ENCODE measurements around the gene CCBE1.
"Not testable (repeated sequence)": the region's sequence is repeated elsewhere in the genome, so short reads cannot be mapped to it uniquely, and the experiment has no call there.

CCBE1 gene

DNA sequence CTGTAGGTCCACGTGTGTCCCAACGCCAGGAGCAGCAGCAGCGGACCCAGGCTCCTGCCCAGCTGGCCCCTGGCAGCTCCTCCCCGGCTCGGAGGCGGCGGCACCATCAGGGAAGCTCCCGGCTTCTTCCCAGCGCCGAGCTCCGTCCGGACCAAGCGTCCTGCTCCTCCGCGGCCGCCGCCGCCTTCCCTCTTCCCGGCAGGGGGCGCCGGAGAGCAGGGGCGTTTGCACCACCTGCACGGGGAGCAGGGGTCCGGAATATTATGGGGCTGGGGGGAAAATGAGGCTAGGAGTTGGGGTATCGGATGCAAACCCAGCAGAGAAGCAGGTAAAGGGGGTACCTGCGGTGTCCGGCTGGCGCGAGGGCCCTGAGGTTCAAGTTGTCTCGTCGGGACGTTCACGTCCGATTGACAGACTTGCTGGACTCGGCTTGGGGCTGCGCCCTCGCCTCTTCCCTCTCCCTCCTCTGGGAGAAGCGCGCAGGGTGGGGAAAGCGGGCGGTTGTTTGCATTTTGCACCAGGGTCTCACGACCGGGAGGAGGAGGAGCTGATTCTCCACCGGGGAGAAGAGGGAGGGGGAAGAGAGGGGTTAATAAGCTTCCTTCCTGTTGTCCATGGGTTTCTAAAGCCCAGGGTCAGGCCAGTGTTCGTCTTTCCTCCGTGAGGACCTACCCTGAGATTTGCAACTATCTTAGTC, at the start of gene CCBE1:
CCBE1 (minus strand) TSS at position 188 of the 697 bp plus-strand sequence.
- no peak for DNase-seq

DNA sequence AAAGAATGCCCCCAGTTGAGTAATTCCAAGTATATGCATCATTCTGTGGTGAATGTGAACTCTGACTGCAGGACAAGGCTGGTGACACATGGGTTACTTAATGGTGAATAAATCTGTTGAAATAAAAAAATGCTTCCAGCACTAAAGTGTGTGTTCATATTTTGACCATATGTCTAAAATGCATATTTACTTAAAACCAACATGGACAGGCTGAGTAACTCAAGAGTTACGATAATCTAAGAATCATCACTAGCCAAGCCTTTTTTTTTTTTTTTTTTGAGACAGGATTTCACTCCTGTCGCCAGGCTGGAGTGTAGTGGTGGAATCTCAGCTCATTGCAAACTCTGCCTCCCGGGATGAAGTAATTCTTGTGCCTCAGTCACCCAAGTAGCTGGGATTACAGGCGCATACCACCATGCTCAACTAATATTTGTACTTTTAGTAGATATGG, 47.1 kb upstream of the CCBE1 start:
- DNase-seq = no peak

DNA sequence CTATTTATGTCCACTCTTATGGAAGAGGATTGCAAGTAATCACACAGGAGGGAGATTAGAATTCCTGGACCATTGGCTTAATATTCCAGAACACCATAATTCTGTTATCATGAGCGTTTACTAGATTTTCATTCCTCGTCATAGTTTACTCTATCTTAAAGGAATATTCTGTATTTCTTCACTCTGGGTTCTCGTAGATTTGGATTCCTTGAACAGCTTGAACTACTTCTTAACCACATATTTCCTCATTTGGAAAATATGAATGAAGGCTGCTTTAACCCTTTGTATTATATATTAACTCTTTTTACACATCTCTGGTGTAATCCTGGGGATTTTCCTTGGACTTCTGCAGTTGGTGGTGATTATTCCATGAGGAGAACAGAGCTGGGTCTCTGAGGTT, 46.3 kb upstream of the CCBE1 start:
- no peak for DNase-seq

DNA sequence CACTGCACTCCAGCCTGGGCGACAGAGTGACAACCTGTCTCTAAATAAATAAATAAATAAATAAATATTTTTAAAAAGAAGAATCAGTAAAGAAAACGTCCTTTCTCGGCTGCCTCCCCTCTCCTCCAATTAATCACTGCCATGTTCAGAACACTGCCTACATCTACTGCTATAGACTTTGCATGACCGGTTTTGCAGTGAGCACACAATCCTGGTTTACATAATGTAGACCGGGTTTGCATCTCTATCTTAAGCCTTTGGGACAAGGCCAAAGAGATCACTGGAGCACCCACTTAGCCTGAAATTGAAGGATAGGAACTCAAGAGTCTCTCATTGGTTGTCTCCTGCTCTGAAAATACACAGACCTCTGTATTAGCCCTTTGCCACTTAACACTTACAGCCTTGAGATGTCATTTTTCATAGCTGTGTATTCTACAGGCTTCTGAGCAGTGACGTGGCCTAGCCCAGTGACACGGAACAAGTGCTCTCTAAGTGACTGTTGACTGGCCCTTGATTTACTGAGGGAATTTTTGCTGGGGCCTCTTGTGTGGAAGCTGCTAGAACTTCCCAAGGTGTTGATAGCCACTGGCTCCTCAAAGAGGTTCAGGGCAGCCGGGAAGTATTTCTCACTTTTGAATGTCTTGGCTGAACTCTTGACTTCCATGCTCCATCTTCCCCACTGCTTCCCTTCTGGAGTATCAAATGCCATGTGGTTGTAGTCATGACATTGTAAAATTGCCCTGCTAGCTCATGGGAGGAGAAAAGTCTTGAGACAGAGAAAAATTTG, 45.3 kb upstream of the CCBE1 start:
- no peak for DNase-seq

DNA sequence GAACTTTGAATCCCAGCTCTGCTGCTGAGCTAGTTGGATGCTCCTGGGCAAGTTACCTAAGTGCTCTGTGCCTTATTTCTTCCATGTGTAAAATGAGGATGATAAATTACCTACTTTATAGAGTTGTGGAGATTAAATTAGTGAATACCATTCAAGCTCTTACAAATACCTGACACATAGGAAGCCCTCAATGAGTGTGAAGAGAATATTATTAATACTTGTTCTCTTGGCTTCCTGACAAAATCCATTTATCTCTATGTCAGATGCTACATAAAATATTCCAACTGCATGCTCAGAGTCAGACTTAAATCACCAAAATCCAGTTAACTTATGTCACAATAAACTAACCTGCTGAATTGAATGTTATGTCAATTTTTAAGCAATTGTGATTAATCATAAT, 42.9 kb upstream of the CCBE1 start:
- DNase-seq = no peak

DNA sequence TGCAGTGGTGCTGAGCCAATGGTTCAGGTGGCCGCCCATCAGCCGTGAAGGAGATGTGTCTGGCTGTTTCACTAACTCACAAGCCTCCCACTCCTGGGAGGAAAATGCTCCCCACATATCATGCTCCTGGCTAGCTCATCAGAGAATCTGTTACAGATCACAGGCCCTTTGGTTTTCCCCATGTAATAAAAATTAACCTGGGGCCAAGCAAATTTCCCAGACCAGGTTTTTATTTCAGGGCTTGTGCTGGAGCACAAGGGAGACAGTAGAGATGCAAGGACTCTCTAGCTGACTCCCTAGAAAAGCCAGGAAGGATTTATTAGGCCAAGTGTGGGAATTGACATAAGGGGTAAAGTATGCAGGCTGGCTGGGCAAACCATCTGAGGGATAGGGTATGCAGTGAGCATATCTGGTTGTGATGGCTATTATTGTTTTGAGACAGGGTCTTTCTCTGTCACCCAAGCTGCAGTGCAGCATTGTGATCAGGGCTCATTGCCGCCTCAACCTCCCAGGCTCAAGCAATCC, 40.6 kb upstream of the CCBE1 start:
- DNase-seq = no peak

DNA sequence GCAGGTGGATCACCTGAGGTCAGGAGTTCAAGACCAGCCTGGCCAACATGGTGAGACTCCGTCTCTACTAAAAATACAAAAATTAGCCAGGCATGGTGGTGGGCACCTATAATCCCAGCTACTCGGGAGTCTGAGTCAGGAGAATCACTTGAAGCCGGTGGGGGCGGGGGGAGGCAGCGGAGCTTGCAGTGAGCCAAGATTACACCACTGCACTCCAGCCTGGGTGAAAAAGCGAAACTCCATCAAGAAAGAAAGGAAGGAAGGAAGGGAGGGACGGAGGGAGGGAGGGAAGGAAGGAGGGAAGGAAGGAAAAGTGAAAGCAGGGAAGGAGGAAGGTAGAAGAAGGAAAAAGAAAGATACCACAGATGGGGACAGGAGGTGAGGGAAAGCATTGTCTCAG, 40.1 kb upstream of the CCBE1 start:
- DNase-seq = not testable (repeated sequence)

DNA sequence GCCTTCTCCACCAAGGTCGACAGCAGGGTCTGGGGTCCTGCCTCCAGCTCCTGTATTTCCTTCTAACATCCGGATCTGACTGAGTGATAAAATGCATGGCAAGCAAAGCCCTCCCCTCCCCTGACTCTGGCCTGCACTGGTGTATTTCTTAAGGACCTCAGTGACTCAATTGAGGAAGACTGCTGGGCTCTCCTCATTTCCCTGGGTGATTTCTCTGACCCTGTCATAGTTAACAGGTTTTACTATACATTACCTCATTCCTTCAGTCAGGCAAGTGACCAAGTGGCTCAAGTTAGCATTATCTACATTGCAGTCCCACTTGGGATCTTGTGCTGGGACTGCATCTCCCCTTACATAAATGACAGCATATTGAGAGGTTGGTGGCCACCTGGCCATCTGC, 38.8 kb upstream of the CCBE1 start:
- no peak for DNase-seq

DNA sequence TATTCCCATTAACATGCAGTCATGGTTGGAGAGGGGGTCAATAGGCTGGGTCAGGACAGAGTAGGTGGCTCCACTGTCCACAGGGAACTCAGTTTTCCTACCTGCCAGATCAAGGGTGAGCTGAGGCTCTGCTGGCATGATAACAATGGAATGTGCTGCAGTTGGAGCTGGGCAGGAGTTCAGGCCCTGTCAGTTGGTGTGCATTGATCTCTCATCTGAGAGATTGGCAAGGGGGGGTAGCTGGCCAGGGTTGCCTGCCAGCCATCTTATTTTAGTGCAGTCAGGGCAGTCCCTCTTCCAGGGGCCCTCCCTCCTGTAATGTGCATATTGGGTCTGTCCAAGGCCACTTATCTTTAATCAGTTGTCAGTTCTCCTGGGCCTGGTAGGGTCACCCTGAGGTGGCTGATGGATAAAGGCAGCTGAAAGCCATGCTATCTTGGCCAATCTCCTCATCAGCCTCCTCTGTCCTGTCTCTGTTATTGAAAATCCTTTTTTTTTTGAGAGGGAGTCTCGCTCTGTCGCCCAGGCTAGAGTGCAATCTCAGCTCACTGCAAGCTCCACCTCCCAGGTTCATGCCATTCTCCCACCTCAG, 38.1 kb upstream of the CCBE1 start:
- no peak for DNase-seq

DNA sequence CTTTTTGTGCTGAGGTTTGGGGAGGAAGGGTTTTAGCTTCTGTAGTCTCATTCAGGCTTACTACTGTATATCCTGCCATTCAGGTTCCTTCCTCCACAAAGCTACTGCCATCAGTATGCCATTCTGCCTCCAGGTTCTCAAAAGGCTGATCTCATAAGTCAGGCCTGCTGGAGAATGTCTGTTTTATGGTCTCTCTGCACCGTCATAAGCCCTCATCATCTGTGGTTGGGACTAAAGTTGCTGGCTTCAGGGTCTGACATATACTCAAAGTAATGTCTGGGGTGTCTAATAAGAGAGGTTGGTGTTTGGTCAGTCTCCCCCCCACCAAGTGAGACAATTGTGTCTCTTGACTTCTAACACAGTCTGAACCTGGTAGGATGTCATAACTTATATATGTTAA, 36.2 kb upstream of the CCBE1 start:
- no peak for DNase-seq

DNA sequence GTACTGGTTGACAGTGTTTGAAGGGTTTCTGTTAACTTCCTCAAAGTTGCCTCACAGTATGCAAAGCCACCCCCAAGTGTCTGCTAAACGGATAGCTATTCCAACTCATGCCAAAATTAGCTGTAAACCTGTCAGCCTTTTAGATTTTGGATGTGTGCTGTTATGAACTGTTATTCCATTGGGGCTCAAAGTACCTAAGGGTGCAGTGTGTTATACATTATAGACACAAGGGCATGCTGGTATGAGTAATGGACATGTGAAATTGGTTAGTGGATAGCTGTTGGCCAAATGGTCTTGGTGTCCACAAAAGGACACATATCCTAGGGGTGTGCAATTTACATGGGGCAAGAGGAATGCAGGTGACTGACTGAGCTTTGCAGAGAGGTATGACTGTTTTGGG, 33.7 kb upstream of the CCBE1 start:
- no peak for DNase-seq

DNA sequence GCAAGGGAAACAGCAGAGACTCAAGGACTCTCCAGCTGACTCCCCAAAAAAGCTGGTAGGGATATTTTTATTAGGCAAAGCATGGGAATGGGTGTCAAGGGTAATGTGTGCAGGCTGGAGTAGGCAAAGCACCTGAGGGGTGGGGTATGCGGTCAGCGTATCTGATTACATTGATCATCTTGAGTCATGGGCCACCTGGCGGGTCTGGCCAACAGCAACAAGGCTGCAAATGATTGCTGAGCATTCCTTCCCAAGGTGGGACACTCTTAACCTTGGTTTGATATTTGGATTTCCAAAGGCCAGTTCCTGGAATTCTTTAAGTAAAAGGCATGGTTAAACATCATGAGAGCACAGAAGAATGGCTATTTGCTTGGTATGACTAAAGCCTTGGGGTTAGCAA, 32.6 kb upstream of the CCBE1 start:
- DNase-seq = no peak

DNA sequence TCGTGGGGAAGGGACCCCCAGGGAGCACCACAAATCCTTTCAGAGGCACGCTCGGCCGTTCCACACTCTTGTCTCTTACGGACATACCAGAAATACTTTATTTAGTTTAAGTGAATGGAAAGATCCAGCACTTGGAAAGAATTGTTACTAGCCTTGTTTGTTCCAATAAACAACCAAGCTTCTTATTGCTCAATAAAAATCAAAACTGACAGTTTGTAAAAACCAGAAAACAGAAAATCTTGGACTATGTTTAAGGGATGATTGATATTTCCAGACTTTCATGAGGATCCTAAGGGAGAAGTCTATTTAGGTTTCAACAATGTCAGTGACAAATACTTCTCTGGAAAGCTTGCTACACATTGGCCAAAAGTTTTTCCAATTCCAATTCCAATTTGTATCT, 31.6 kb upstream of the CCBE1 start:
- no peak for DNase-seq

DNA sequence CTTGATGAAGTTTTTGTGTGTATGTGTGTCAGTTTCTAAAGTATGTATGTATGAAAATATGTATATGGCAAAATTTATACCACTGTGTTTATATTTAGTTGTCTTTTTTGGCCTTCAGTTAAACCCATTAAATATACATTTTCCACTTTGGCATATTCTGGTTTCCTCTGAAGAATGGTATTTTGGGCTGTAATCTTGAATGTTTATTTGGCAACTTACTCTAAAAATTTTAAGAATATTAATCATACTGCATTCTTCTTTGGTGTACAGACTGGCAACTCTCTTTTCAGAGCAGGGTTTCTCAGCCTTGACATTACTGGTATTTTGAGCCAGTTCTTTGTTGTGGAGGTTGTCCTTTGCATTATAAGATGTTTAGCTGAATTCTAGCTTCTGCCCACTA, 27.9 kb upstream of the CCBE1 start:
- DNase-seq = no peak

DNA sequence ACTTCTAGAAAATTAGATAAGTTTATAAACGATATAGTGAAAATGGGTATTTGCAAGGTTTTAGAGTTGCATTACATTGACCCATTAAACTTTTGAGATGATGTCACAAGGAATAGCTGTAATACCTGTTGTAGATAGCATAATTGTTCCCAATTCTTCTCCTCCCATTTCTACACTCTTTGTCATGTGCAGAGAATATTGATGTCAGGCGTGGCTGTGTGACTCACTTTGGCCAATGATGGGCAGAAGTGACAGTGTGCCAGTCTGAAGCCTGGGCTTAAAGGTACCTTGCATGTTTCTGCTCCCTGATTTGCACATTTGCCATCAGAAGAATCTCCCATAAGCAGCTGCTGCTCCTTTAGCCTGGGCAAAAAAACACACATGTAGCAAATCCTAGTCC, 26.9 kb upstream of the CCBE1 start:
- DNase-seq = no peak

DNA sequence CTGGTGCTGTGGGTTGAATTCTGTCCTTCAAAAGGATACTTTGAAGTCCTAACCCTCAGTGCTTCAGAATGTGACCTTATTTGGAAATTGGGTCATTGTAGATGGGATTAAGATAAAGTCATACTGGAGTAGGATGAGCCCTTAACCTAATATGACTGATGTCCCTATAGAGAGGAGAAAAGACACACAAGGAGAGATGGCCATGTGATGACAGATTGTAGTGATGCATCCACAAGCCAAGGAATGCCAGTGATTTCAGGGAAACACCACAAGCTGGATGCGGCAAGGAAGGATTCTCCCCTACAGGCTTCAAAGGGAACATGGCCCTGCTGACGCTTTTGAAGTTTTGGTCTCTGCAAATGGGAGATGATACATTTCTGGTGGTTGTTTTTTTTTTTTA, 24.7 kb upstream of the CCBE1 start:
- no peak for DNase-seq

DNA sequence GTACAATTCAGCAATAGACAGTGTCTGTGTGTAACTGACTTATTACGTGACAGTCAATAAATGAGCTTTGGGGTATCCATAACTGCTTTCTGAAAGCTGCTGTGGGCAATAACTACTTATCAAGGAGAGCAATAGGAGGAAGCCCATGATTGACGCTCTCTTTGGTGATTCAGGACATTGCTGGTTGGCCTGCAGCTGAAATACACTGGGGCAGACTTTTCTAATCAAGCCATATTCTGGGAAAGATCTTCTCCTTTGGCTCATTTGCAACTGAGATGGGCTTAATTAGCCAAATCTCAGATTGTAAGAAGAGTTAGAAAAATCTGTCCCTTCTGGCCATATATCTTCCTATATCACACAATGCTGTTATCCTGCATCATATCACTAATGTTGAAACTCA, 24.0 kb upstream of the CCBE1 start:
- DNase-seq = no peak

DNA sequence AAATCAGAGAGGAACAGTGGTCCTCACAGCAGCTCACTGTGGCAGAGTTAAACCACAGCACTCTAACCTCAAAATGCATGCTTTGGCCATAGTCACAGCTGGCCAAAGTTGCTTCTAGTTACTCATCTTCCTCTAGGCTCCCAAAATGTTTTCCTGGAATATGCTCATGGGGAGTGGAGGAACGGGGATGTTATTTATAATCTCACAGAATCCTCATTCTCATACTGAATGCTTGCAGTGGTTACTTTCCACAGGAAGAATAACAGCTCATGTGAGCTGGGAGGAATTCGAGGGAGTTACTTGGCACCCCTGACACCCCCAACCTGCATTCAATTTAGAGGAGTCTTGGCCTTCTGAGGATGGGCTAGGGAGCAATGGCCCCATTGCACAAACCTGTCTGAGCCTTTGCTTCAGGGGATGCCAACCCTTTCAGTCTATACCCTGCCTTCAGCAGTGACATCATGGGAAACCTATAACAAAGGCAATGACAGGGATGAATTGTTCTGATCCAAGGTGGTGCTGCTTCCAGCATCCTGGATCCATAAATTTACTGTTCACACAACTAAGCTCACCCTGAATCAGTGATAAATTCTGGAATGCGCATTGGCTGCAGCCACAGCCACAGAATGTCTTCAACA, 22.4 kb upstream of the CCBE1 start:
- no peak for DNase-seq

DNA sequence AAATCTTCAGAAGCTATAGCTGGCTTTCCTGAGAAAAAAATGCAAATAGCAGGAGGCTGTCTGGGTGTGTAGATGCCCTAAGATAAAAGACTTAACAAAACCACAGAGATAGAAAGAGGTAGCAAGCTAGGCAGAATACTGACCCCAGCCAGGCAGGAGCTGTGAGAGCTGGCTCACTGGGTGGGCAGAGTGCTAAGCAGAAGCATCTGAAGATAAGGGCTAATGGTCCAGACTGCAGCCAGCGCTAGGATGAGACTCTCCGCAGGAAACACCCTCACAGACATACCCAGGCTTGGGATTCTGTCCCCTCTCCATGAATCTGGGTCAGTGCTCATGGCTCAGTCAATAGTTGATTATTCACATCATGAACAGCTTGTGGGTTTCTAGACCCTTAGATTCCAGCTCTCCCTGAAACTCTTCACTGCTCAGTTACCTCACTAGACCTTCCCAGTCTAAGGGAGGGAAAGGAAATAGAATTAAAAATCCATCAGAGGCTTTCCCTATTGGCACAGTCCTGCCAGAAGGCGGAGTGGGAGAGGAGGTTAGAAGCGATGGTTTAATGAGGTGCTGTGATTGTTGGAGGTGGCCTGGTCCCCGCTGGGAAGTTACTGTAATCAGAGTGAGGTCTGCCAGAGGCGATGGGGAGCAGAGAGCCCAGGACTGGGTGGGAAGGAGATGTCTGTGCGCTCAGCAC, 21.4 kb upstream of the CCBE1 start:
- no peak for DNase-seq

DNA sequence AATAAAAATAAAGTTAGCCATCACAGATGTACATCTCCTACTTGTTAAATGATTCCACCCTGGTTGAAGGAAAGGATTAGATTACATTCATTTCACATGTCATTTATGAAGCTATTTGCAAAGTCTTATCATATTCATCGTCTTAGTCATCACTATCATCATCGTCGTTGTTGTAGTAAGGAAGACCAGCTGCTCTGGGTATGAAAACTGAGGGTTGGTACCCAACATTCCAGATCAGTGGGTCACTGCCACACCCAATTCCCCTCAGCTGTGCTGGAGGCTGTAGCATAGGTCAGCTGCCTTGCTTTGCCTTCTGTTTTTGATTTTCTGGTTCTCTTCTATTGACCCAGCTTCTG, 20.9 kb upstream of the CCBE1 start:
- DNase-seq = no peak

DNA sequence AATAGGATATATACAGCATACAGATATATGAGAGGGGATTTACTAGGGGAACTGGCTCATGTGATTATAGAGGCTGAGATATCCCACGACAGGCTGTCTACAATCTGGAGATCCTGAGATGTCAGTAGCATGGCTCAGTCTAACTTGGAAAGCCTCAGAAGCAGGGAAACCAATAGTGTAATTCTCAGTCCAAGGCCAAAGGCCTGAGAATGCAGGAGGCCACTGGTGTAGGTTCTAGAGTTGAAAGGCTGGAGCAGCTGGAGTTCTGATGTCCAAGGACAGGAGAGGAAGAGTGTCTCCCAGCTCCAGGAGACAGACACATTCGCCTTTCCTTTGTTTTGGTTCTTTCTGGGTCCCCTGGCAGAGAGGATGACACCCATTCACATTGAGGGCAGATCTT, 20.1 kb upstream of the CCBE1 start:
- DNase-seq = no peak

DNA sequence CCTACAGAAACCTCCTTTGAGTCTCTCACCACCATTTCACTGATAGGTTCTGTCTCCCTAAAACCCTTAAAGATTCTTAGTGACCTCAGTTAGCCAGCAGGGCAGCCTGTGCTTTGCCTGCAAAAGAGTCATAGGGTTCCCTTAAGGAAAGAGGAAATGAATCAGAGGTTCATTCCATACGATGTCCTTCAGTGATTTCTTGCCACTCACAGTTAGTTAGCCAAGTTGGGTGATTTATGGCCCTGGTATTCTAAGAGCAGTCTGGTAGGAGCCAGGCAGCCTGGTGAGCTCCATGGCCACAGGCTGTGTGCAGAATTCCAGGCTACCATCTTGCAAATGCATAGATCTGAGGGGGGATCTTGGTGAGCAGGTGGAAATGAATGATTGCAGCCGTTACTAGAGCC, 18.7 kb upstream of the CCBE1 start:
- no peak for DNase-seq

DNA sequence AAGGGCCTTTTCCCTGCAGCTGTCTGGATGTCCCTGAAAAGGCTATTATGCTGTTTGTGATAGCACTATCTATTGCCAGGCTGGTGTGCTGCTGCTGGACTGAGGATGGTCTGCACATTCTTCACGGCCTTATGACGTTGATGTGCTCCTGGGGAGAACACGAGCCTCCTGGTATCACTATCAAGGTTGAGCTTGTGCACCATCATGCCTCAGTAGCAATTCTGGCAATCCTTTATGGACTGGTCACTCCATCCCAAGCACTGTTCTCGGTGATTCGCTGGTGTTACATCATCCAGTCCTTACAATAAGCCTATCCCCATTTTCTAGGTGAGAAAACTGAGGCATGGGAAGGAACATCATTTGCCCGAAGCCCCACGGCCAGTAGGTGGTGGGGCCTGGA, 18.2 kb upstream of the CCBE1 start:
- no peak for DNase-seq

All from activated CD4-positive, alpha-beta T cell treated with anti-CD3 and anti-CD28 coated beads for 4 hours (primary cell).